ENCODE results near the gene KCNAB1.

- no peak for TF ChIP-seq CTCF (conservative IDR thresholded peaks at IDR 0.05; ENCODE audit: low read length)
- TF ChIP-seq EZH2phosphoT487 (IDR thresholded peaks at IDR 0.05; ENCODE audit: borderline replicate concordance, low read depth, low read length) = no peak
Observed at GRCh38 chr3:156174229-156174847, 54.0 kb downstream of the KCNAB1 start.

Measured in OCI-LY7 (cell line).